ENCODE data around the gene SETMAR. TPM values are rescaled to one million over a fixed set of nuclear protein-coding genes. Genes with fewer than 3 reads are reported as not detected.

The SETMAR gene
- polyA plus RNA-seq, 1 donor (not counting 4 experiments of a cell fraction or from before 2014, with no cell fraction given): 12.7 TPM

GRCh38 chr3:4351164-4351855 lies 48.1 kb downstream of the SETMAR start:
- Histone ChIP-seq H4K20me1 (ENCODE audit: control insufficient read depth, extremely low read depth, insufficient read depth, low read length) (no peaks in the 10 kb centered on the region), H3K79me2 (ENCODE audit: control insufficient read depth, insufficient read depth, low read length) (no peaks in the 10 kb centered on the region), H3K36me3 (ENCODE audit: control insufficient read depth in 2 of 2, extremely low read depth in 1 of 2, insufficient read depth in 2 of 2, low read length in 2 of 2) (no peaks in the 10 kb centered on the region), H3K9me3 (ENCODE audit: control insufficient read depth, low read depth, low read length) (no peaks in the 10 kb centered on the region), H3K27ac (ENCODE audit: control insufficient read depth, insufficient read depth, low read length) (no peak overlapping the region), H3K9ac (ENCODE audit: control insufficient read depth, extremely low read depth, insufficient read depth, low read length) (no peak overlapping the region), H3K27me3 (ENCODE audit: control insufficient read depth, extremely low read depth, insufficient read depth, low read length) (no peaks in the 10 kb centered on the region), H3K4me3 (ENCODE audit: control insufficient read depth in 2 of 3, extremely low read depth in 1 of 3, insufficient read depth in 2 of 3, low read depth in 1 of 3, low read length in 3 of 3) (no peak overlapping the region), H3K4me2 (ENCODE audit: control insufficient read depth, extremely low read depth, insufficient read depth, low read depth, low read length) (no peak overlapping the region), H2AFZ (ENCODE audit: control insufficient read depth, low read length) (no peak overlapping the region), H3K9me1 (ENCODE audit: control insufficient read depth, extremely low read depth, insufficient read depth, low read length) (no peaks in the 10 kb centered on the region), H3K4me1 (ENCODE audit: control insufficient read depth, extremely low read depth, insufficient read depth, low read length) (no peaks in the 10 kb centered on the region)
- DNase-seq (ENCODE audit: low read depth, low spot score) (no peak), FAIRE-seq (no peak)
- dilution Hi-C loops (cut with MboI; ENCODE audit: extremely low pct_ligation_motif_present, low sequenced_read_pairs): no loop called here
- no peak for TF ChIP-seq CTCF (optimal IDR thresholded peaks at IDR 0.05 in 1 of 3, IDR thresholded peaks at IDR 0.05 in 1 of 3, conservative IDR thresholded peaks at IDR 0.05 in 1 of 3; ENCODE audit: extremely low read depth in 1 of 3, insufficient read depth in 2 of 3, low read length in 3 of 3)
- no peak for TF ChIP-seq EZH2 (IDR thresholded peaks at IDR 0.05; ENCODE audit: low read length)

DNA sequence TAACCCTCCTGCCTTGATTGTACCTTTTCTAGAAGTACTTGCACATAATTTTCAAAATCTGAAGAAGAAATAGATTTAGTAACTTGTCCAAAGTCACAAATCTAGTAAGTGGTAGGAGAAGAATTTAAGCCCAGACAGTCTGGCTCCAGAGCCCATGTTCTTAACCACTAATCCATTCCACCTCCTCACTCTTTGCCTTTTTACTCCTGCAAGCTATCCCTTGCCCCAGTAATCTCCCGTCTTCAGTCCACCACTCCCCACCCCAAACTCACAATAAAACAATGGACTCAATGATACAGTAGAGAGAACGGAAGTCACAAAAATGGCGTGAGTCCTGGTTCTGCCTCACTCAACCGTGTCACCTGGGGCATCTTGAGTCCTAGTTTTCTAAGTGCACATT lies 48.7 kb downstream of the SETMAR start:
- H3K9me1 ChIP-seq (ENCODE audit: control insufficient read depth, extremely low read depth, insufficient read depth, low read length): no peaks in the 10 kb centered on the region
- DNase-seq (ENCODE audit: low read depth, low spot score) (no peak), FAIRE-seq (no peak)
- H2AFZ ChIP-seq (ENCODE audit: control insufficient read depth, low read length): no peak overlapping the region
- H3K4me2 ChIP-seq (ENCODE audit: control insufficient read depth, extremely low read depth, insufficient read depth, low read depth, low read length): no peak overlapping the region
- dilution Hi-C loops (cut with MboI; ENCODE audit: extremely low pct_ligation_motif_present, low sequenced_read_pairs): no loop called here
- H3K36me3 ChIP-seq (ENCODE audit: control insufficient read depth in 2 of 2, extremely low read depth in 1 of 2, insufficient read depth in 2 of 2, low read length in 2 of 2): no peaks in the 10 kb centered on the region
- H3K4me1 ChIP-seq (ENCODE audit: control insufficient read depth, extremely low read depth, insufficient read depth, low read length): no peaks in the 10 kb centered on the region
- H3K27ac ChIP-seq (ENCODE audit: control insufficient read depth, insufficient read depth, low read length): no peak overlapping the region
- H3K79me2 ChIP-seq (ENCODE audit: control insufficient read depth, insufficient read depth, low read length): no peaks in the 10 kb centered on the region
- H4K20me1 ChIP-seq (ENCODE audit: control insufficient read depth, extremely low read depth, insufficient read depth, low read length): no peaks in the 10 kb centered on the region
- H3K27me3 ChIP-seq (ENCODE audit: control insufficient read depth, extremely low read depth, insufficient read depth, low read length): no peaks in the 10 kb centered on the region
- no peak overlapping the region for H3K4me3 ChIP-seq (ENCODE audit: control insufficient read depth in 2 of 3, extremely low read depth in 1 of 3, insufficient read depth in 2 of 3, low read depth in 1 of 3, low read length in 3 of 3)
- TF ChIP-seq EZH2 (IDR thresholded peaks at IDR 0.05; ENCODE audit: low read length) (no peak), CTCF (optimal IDR thresholded peaks at IDR 0.05 in 1 of 3, IDR thresholded peaks at IDR 0.05 in 1 of 3, conservative IDR thresholded peaks at IDR 0.05 in 1 of 3; ENCODE audit: extremely low read depth in 1 of 3, insufficient read depth in 2 of 3, low read length in 3 of 3) (no peak)
- no peaks in the 10 kb centered on the region for H3K9me3 ChIP-seq (ENCODE audit: control insufficient read depth, low read depth, low read length)
- no peak overlapping the region for H3K9ac ChIP-seq (ENCODE audit: control insufficient read depth, extremely low read depth, insufficient read depth, low read length)

Data from keratinocyte (primary cell).